GM18858 (cell line): Measurements from ENCODE around the gene IRF8.

Experiments used
- ATAC-seq: cut with Tn5 transposase; IDR thresholded peaks from one replicate; pipeline ENCODE4 v1.9.1; 2021; ENCODE audit not compliant: unreplicated experiment

The IRF8 gene

DNA sequence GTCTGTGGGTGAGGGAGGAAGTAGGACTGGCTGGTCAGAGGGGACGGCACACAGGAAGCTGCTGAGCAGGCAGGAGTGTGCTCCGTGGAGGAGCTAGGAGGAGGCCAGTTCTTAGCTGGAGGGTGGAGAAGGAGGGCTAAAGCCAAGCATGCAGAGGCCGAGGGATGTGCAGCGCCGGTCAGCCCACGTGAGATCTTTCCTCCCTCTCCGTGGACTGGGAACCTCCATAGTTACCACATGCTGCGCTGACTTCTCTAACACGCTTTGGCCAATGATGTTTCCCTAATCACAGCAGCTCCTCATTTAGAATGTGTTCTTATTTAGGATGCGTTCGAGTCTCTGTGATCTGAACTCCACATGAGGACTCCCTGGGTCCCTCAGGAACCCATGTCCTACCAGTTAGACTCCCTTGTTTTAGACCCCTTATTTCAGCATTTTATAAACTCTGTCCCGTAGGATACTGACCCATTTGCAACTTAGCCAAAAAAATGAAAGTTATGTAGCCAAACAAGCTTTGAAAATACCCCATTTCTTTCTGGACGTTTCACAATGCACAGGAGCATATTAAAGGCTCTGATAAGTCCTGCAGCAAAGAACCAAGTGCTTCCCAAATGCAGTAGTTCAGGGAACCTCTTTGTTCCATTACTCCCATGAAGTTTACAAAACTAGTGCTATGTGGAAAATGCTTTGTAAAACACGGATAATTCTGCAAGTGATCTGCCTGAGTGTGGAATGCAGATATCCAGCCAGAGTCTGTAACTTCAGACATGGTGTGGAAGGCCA, 51.4 kb downstream of the IRF8 start:
- no peak for ATAC-seq

DNA sequence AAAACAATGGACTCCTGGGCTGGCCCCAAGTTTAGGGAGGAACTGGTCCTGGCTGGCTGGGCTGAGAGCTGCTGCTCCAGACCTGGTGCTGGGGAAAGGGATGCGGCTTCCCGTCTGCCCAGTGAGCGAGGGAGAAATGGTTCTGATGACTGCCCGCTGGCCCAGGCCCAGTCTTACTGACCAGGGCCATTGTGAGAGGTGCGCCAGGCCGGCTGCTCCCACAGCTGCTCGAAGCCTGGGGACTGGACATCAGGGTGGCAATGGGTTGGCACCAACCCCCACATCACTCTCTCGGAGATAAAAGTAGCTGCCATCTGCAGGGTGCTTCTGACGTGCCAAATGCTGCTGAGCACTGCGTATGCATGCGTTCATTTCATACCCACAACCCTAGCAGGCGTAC, 53.2 kb downstream of the IRF8 start:
- ATAC-seq: no peak

DNA sequence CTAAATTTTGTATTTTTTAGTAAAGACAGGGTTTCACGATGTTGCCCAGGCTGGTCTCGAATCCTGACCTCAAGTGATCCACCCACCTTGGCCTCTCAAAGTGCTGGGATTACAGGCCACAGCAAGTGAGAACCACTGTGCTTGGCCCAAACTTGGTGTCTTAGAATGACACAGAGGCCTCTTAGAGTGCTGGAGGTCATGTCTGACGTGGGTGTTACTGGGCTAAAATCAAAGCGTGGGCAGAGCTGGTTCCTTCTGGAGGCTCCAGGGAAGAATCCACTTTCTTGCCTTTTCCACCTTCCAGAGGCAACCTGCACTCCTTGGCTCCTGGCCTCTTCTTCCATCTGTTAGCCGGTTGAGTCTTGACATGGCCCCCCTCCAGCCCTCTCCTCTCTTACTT, 53.8 kb downstream of the IRF8 start:
- no peak for ATAC-seq

DNA sequence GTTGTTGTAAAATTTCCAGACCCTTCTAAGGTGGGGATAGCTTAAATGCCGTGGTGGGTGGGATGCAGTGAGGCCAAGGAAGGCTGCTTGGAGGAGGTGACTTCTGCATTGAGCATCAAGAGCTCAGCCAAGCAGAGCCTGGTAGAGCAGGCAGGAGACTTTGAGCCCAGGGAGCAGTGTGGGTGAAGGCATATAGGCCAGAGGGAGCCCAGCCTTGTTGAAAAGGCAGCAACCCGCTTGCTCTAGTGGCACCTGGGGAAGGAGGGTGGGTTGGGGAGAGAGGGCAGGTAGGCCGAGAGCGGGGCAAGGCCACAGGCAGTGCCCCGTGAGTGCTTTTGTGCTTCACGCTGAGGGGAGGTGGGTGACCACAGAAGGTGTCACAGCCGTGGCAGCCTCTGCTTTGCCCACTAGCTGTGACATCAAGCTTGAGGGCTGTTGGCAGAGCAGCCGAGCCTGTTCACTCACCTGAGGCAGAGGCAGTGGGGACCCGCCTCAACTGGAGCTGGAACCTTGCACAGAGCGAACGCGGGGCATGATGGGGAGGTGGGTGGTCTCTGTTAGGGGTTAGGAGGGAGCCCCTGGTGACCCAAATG, 56.1 kb downstream of the IRF8 start:
- no peak for ATAC-seq

DNA sequence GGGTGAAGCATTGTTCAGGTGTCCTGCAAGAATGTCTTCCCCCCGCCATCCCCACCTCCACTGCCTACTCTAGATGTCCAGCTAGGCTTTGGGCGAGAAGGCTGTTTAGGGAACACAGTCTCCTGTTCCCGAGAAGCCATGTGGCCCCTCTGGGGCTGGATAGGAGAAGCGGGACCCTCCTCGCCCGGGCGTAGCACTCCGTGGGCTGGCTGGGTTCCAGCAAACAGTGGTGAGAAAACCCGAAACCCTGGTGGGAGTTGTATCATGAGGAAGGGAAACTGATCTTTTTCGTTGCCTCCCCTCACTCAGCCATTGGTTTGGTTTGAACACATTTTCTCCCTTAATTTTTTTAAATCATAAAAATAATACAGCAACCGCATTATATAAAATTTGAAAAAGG, 56.6 kb downstream of the IRF8 start:
- ATAC-seq: no peak

DNA sequence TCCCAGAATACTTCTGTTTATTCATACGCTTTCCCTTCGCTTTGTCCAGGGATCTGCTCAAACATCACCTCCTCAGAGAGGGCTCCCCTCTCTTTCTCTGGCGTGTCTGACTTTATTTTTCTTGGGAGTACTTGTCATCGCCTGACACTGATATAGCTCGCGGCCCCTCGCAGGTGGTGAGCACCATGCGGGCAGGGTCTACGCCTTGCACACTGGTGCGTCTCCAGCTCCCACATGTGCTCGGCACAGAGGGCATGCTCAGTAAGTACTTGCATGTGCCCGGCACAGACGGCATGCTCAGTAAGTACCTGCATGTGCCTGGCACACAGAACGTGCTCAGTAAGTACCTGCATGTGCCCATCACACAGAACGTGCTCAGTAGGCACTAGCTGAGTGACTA, 57.5 kb downstream of the IRF8 start:
- ATAC-seq: no peak

DNA sequence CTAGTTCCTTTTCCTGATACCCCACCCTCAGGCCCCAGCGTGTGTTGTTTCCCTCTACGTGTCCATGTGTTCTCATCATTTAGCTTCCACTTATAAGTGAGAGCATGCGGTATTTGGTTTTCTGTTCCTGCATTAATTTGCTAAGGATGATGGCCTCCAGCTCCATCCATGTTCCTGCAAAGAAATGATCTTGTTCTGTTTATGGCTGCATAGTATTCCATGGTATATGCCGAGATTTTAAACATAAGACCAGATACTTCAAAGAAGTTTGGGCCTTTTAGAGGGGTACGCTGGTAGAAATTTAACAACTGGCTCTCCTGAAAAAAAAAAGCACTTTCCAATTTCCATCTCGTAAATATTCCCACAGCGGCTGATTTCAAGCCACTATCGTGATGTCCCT, 59.8 kb downstream of the IRF8 start:
- no peak for ATAC-seq

DNA sequence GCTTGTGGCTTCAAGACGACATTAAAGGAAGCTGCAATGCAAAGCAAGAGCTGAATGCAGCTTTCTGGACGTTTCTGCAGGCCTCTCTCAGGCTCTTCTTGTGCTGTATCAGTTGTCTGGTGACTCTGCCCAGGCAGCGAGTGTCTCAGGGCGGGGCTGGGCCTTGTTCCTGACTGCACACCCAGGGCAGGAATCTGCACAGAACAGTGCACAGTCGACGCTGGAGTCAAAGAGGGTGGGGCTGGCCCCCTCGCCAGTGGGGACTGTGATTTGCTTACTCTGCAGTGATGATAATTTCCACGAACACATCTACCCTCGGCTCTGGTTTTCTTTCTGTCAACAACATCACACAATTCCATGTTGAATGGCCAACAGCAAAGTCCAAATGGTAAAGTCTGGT, 60.7 kb downstream of the IRF8 start:
- ATAC-seq: no peak

- no peak for ATAC-seq
These were observed 61.6 kb downstream of the IRF8 start for GRCh38 chr16:85960486-85961046.

GRCh38 chr16:85961988-85962915, 63.3 kb downstream of the IRF8 start:
- ATAC-seq: no peak

DNA sequence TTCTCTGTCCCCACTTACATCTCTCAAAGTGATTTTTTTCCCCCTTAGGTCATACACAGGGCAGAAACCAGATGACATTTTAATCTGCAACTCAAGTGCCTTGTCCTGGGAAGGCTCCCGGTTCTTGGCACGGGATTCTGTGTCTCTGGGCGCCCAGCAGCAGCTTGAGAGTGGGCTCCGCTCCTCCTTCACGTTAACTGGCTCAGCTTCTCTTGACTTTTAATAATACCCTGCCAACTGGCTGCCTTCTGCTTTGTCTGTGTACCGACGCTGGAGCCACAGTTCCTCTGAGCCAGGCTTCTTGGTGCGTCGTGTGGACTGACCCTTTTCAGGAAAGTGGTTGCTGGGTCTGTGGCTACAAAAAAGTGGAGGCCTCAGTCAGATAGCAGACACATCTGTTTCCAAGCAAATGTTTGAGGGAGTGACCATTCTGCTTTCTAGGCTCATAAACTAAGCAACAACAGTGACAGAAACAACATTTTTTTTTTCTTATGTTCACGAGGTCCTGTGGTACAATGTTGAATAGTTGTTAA, 64.9 kb downstream of the IRF8 start:
- no peak for ATAC-seq

GRCh38 chr16:85965125-85965524, 66.2 kb downstream of the IRF8 start:
- no peak for ATAC-seq

DNA sequence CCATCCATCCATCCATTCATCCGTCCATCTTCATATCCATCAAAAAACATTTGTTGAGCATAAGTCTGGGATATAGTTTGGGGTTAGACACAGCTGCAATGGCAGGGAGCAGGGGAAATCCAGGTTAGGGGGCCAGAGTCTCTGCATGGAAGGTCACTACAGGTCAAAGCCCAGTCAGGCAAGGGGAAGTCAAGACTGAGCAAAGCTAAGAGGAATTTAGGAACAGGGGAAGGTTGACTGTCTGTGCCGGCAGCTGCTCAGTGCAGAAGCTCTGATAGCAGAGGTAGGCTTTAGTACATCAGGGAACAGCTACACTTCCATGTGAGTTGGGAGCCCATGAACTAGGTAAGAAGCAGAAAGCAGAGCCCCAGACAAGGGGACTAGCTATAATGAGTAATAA, 68.1 kb downstream of the IRF8 start:
- ATAC-seq: no peak

GRCh38 chr16:85968041-85968920, 69.3 kb downstream of the IRF8 start:
- no peak for ATAC-seq

DNA sequence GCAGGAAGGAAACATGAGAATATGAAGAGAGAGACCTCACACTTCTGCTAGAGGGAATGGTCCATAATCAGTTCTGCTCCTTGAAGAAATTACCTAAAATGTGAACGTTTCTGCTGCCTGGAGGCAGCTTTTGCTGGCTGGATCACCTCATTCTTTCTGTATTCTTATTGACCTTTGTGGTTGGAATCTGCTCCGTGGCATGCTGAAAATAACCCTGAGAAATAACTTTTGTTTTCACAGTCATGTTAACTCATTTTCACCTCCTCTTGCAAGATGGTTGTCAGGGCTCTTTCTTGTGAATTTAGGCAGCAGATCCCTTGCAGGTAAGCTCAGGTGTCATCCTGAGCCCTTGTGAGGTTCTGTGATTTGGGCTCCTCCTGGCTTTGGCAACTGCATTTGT, 70.2 kb downstream of the IRF8 start:
- no peak for ATAC-seq

DNA sequence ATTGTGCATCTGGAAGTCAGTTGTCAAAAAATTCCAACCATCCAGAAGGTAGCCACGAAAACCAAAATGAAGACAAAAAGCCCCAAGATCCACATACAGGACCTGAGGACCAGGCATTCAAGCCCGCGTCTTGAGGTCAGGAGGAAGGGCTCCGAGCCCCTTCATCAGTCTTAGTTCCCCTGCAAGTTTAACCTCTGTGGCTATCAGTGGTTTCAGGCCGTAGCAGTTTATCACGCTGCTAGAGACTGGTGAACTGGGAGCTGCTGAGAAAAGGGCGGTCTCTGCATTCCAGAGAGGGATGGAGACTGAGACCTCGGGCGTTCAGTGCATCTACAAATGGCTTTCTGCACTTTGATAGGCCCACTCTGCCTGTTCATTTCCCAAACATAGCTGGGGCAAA, 70.6 kb downstream of the IRF8 start:
- ATAC-seq: no peak

- no peak for ATAC-seq
These were observed 71.2 kb downstream of the IRF8 start for GRCh38 chr16:85970016-85970733.

DNA sequence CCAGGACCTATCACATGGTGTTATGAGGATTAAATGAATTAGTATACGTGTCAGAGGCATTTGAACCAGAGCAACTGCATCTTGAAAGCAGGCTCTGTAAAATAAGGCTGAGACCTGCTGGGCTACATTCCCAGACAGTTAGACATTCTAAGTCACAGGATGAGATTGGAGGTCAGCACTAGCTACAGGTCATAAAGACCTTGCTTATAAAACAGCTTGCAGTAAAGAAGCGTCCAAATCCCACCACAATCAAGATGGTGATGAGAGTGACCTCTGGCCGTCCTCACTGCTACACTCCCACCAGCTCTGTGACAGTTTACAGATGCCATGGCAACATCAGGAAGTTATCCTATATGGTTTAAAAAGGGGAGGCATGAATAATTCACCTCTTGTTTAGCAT, 71.8 kb downstream of the IRF8 start:
- no peak for ATAC-seq
